GM19023 (cell line): Measurements from ENCODE around the gene GPR171.

Source experiments
- ATAC-seq: cut with Tn5 transposase; IDR thresholded peaks from one replicate; pipeline ENCODE4 v1.9.1; 2021; ENCODE audit warnings: mild to moderate bottlenecking, moderate library complexity; ENCODE audit not compliant: unreplicated experiment

Gene GPR171

GRCh38 chr3:151182349-151183079 is 20.5 kb downstream of the GPR171 start:
- ATAC-seq = no peak

- no peak for ATAC-seq
Measured at GRCh38 chr3:151178208-151178845, 24.7 kb downstream of the GPR171 start.

DNA sequence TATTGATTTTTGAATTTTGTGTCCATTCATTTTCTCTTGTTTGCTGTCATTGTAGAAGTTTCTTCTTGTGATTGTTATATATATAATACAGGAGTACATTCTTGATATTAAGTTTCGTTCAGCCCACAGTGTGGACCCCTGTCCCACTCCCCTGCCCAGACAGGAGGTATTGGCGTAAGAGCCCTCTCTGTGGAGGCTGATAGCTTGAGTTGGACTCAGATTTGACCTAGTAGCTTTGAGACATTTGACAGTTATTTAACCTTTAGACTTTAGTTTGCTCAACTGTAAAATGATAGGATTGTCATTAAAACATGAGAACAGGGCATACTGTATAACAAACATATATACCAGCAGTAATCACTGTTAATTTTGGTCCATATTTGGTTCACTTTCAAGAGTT is 27.1 kb downstream of the GPR171 start:
- no peak for ATAC-seq

- no peak for ATAC-seq
Measured at GRCh38 chr3:151174351-151174750, 28.7 kb downstream of the GPR171 start.

DNA sequence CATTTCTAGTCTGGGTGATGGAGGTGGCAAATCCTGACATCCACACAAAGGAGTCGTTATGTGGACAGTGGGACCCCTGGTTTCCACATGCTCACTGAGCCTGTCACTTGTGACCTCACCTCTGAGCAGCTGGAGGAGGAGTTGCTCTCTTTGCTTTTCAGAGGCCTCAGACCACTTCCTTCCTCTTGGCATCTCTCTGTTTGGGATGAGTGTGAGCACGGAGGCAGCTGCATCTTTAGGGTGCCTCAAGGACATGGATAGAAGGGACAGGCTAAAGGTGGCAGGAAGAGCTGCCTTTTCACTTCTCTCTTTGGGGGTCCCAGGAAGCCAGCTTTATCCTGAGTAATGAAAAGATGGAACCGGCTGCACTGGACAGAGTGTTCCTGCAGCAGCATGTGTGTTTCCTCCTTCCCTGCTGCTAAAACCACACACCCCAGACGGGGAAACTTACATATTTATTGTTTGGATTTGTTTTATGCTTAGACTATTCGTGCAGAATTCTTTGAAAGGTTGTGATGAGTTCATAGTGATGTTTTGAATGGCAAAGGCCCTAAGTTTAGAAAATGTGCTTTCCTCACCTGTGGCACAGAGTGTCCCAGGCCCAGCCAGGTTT is 31.8 kb downstream of the GPR171 start:
- ATAC-seq = peak; percentile 62

- ATAC-seq = peak; percentile 41
Measured at GRCh38 chr3:151169948-151170679, 32.9 kb downstream of the GPR171 start.

- peak; percentile 26 for ATAC-seq
Measured at GRCh38 chr3:151169262-151169947, 33.6 kb downstream of the GPR171 start.

DNA sequence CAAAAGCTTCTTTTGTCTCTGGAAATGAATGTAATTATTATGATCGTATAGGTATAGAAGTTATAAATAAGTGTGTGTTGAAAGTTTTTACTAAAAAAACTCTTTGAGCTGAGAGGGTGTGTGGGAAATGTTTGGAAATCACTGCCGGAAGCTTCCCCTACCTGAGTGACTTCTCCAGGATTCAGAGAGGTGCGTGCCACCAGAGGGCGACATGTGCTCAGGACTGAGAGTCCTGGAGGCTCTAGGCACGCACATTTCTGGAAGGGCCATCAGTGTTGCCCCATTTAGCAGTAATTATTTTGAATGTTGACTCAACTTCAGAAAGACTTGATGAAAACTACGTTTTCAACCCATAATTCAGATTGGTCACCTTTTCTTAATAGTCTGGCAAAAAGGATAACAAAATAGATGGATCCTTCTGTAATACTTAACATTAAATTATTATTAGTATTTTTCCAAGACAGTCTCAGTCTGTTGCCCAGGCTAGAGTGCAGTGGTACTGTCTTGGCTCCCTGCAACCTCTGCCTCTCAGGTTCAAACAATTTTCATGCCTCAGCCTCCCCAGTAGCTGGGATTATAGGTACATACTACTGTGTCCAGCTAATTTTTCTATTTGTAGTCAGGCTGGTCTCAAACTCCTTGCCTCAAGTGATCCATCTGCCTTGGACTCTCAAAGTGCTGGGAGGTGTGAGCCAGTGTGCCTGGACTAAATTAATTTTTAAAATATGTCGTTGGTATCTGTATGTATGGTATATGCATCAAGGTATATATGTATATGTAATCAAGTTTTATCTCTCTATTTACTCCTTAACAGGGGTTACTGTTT is 34.5 kb downstream of the GPR171 start:
- ATAC-seq = no peak

DNA sequence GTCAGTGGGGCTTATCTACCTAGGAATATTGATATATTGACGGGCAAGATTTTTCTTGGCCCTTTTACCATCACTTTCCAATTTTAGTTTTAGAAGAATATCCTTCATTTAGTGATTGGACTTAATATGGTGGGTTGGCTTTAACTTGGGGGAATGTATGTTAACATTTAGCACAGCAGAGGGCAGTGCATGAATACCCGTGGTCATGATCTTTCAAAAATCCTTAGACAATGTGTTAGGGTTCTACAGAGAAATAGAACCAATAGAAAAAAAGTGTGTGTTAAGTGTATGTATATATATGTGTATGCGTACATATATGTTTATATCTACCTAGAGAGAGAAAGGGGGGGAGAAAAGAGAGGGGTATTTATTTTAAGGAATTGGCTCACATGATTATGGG is 36.9 kb downstream of the GPR171 start:
- no peak for ATAC-seq

DNA sequence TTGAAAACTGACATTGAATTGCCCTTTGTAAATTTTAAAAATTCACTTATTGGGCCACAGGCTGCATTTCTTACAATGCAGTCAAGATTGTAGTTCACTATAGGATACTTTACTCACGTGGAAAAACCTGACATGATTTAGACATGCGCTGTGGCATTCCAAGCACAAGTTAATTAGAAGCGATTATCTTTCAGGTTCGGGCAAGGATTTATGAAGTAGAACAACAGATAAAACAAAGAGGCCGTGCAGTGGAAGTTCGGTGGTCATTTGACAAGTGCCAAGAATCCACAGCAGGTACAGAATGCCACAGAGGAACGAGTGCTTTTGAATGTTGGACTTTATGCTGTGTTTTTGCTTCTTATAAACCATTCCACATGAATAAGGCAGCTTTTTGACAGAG is 37.8 kb downstream of the GPR171 start:
- no peak for ATAC-seq

GRCh38 chr3:151159806-151160205 is 43.2 kb downstream of the GPR171 start:
- no peak for ATAC-seq

DNA sequence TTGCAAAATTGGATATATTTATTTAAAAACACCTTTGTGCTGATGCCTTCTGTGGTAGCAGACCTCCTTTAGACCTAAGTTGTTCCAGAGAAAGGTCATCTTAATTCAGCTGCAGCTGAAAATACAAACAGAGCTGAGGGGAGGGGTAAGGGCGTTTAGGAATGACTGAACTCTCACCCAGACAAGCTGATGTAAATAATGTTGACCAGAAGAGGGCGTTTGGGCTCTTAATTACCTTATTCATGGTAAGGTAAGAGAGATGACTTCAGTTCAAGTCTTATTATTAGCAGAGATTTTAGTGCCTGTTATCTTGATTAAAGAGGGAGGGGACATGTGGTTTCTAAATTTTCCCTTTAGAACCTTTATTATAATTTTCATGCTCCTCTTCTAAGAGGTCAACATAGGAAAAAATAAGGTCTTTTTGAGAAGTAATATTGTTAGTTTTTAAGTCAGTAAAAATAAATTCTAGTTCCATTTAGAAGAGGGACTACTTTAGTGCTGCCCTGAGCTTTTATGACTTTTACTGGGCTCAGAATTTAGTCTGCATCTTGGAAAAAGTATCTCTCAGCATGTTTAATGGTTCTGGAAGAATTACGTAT is 46.3 kb downstream of the GPR171 start:
- ATAC-seq = peak; percentile 80

DNA sequence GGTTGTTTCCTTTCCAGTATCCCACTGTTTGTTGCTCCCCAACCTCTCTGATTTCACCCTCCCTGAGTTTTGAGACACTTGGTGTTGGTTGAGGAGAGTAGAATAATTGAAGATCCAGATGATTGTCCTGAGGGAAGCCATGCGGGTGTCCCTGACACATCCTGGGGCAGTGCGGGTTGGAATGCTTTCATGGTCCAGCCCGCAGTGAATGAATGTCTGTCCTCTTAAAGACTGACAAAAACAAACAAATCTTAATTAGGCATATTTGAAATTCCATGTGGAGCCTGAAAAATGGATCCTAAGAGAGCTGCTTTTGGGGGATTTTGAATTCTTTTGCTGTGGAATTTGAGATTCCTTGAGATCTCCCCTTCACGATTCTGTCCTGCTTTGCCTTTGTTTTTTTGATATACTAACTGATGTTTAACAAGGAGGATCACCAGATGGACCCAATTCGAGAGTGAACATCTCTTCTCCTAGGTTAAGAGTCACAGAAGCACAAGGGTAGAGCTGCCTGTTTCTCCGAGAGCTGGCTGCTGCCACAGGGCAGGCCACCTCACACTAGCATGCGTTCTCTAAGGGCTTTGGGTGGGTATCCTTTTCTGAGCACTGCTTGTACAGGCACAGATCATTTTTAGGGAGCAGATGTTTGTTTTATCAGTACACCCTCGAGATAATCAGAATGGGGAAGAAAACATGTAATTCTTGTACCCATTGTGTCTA is 47.4 kb downstream of the GPR171 start:
- no peak for ATAC-seq

GRCh38 chr3:151154566-151154965 is 48.5 kb downstream of the GPR171 start:
- no peak for ATAC-seq

- no peak for ATAC-seq
Measured at GRCh38 chr3:151152455-151153079, 50.4 kb downstream of the GPR171 start.
